C4-2B (cell line): Measurements from ENCODE around the gene HIPK1.

Experiments
- CTCF ChIP-seq: fragments of 450-650 bp; conservative IDR thresholded peaks from 2 replicates; pipeline ENCODE4 v1.5.1; 2017; ENCODE audit warnings: mild to moderate bottlenecking
- ZFX ChIP-seq: fragments of 450-650 bp; IDR thresholded peaks from 2 replicates; pipeline ENCODE4 v1.6.1; 2017

- peak; percentile 64 for TF ChIP-seq CTCF
- TF ChIP-seq ZFX, result no peak; the same call in 1 of the 2 replicates
Measured at GRCh38 chr1:113904674-113905434, 24.3 kb upstream of the HIPK1 start, which contains the start of the genes AP4B1 and DCLRE1B.
